Glomerular visceral epithelial cell (primary cell): ENCODE data around the gene MAGOHB.
"Not testable (repeated sequence)": the region's sequence is repeated elsewhere in the genome, so short reads cannot be mapped to it uniquely, and the experiment has no call there.

Source experiments
- DNase-seq: peaks from one replicate; pipeline ENCODE4 v3.0.0-alpha.2; 2016; ENCODE audit errors: extremely low spot score

The MAGOHB gene

DNA sequence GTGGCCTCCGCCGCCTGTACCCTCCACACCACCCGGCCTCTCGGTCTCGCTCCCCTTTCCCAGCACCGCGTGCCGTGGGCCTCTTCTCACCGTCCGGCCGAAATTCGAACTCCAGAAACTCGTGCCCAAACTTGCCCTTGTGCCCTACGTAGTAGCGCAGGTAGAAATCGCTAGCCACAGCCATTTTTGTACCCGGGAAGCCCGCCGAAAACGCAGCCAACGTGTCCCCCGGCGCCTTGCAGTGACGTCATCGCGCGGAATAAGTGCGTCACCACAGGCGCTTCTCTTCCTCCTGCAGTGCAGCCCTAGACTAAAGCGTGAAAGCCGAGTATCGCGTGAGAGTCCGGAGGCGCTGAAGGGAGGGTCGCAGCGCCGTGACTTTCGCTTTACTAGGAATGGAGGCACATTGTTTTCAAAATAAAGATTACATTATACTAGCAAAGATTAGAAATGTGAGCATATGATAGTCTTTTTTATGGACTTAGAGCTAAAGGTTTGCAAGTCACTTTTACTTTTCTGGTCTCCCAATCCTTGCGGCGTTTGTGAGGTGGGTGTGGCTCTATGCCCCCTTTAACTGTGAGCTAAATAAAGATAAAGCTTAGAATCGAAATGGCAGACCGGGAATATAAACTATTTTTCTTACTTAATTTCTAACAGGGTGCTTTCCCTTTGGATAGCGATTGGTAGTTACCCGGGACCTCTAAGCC, at the start of gene MAGOHB:
MAGOHB (minus strand) TSS at position 261 of the 707 bp plus-strand sequence; CDS start at position 184, 77 bp downstream.
- DNase-seq: peak; percentile 95

DNA sequence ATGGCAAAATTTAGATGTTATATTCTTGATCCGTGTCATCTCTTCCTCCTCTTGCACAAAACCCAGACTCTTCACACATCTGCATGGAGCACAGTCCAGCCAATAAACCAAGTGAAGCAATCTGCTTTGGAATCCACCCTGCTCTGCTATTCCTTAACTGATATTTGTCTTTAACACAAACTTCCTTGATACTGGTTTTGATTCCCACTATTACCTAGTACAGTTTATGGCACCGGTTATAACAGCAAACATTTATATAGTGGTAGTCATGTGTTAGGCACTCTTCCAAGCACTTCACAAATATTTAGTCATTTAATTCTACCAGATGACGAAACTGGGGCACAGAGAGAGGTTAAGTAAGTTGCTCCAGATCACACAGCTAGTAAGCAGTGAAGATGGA, 47.9 kb upstream of the MAGOHB start:
- no peak for DNase-seq

DNA sequence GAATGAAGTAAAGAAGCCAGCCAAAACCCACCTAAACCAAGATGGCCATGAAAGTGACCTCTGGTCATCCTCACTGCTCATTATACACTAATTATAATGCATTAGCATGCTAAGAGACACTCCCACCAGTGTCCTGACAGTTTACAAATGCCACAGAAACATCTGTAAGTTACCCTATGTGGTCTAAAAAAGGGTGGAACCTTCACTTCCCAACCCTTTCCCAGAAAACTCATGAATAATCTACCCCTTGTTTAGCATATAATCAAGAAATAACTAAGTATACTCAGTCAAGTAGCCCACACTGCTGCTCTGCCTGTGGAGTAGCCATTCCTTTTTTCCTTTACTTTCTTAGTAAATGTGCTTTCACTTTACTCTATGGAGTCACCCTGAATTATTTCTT, 40.6 kb upstream of the MAGOHB start:
- no peak for DNase-seq

DNA sequence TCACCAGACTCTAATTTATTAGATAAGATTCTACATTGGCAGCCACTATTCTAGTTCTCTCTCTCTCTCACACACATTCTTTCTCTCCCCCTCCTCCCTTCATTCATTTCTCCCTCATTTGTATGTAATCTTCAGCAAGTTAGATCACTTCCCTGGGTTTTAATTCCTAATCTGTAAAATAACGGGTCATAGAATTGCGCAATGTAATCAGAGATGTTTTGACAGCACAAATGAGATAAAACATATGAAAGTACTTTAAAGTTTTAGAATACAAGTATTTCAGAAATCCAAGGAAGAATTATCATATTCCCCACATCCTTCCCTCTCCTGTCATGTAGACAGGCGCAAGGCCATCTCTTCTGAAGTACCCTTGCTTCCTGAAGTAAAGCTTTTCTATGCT, 38.8 kb upstream of the MAGOHB start:
- DNase-seq: no peak

DNA sequence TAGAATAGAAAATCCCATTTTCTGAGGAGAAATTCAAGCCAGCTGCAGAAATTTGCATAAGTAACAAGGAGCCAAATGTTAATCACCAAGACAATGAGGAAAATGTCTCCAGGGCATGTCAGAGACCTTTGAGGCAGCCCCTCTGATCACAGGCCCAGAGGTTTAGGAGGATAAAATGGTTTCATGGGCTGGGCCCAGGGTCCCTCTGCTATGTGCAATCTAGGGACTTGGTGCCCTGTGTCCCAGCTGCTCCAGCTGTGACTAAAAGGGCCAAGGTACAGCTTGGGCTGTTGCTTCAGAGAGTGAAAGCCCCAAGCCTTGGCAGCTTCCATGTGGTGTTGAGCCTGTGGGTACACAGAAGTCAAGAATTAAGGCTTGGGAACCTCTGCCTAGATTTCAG, 33.2 kb upstream of the MAGOHB start:
- DNase-seq: not testable (repeated sequence)

DNA sequence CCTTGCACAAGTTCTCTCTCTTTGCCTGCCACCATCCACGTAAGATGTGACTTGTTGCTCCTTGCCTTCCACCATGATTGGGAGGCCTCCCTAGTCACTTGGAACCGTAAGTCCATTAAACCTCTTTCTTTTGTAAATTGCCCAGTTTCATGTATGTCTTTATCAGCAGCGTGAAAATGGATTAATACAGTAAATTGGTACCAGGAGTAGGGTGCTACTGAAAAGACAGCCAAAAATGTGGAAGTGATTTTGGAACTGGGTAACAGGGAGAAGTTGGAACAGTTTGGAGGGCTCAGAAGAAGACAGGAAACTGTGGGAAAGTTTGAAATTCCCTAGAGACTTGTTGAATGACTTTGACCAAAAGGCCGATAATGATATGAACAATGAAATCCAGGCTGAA, 32.5 kb upstream of the MAGOHB start:
- no peak for DNase-seq

DNA sequence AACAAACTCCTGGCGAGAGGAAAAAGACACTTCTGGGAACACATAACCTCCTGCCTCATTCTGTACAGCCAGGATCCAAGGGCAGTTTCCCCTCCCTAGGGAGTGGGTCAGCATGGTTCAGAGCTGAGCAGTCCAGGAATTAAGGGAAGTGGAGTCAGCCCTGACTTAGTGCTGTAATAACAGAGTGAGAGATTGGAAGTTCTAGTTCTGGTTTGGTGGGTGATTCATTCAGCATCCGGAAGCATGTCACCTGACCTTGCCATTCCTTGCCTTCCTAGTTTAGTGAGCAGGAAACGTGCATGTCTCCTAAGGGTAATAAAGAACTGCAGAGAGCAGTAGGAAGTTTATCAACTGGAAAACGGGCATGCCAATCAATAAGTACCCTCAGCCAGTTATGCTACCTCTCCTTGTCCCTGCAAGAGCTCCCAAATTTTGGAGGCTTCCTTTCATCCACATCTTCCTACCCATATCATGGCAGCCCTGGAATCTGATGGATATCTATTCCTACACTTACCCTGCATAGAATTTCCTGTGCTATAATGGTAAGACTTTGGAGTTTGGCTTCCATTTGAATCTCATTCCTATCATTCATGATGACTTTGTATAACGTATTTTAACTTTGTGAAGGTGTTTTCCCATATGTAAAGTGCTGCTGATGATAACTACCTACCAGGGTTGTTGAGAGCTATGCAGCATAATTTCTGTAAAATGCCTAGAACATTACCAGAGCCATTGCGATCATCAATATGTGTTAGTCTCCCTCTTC, 28.5 kb upstream of the MAGOHB start:
- DNase-seq: peak; percentile 33

DNA sequence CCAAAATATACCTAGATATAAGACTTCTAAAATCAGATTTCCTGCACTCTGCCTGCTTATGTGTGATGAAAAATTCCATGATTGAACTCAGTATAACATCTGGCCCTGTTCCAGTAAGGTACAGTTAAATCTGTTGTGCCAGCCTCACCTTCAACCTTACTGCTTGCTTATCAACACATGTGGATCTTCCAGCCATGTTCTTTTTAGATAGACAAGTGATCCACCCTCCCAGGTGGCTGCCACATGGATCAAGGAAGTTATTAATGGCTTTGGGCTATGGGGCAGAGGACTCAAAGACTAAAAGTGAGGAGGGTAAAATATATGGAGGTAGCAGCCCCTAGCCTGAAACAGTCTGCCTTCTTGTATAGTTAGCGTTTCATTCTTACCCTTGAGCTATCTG, 25.3 kb upstream of the MAGOHB start:
- no peak for DNase-seq

DNA sequence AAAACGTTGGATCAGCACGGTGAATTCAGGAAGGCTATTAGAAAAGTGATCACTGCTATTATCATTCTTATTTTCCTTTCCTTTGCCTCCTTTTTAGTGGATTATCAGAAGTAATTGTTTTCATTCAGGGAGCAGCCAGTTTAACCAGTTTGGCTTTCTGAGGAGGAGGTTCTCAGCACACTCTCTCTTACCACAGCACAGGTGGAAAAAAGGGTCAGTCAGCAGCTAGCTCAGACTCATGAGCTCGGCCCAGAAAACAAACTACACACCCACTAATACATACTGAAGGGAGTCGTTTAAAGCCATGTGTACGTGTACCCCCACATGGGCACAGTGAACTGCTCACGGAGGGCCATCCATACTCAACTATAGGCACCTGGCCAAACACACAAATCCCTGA, 23.2 kb upstream of the MAGOHB start:
- DNase-seq: no peak

DNA sequence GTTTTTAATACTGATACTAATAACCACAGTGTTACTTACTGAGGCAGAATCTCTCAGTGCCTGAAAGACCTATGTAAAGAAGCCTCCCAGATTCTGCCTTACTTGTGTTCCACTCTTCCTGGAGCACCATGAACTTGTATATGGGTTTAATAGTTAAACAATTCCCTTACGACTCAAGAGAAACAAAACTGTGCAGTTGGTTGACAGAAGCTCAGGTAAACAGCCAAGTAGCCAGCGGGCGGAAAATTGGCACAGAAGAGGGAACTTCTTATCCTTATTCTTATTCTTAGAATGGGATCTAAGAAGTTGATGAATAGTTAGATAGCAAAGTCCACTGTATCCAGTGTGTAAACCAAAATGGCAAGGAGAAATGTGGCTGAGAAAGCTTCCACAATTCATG, 22.7 kb upstream of the MAGOHB start:
- DNase-seq: no peak

DNA sequence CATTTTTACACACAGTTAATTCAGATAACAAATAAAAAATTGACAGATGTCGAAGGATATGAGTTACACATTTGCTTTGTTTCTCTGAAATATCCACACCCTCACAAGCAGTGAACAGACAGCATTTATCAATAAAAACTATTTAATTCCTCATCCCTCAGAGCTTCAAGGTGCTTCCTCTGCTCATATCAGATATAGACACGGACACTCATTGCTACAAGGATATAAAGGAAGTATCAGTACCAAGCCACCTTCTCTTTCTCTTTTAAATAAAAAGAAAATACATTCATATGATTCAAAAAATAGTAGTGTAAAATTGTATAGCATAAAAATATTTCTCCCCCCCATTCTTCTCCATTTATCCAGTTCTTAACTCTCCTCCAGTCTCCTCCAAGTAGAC, 21.9 kb upstream of the MAGOHB start:
- no peak for DNase-seq

DNA sequence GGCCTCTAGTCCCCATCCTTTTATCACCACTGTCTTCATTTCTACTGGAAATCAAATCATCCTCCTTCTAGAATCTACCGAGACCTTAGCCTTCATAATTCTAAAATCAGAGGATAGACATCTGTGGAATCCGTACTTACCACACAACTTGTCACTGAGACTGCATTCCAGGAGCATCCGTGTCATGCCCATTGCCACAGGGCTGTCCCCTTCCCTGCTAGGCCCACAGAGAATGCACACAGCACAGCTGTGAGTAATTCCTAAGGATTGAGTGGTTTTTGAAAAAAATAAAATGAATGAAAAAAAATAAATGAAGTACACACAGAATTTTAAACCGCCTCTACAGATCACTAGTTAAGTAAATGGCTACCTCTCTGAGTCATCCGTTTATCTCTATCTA, 21.0 kb upstream of the MAGOHB start:
- peak; percentile 85 for DNase-seq

DNA sequence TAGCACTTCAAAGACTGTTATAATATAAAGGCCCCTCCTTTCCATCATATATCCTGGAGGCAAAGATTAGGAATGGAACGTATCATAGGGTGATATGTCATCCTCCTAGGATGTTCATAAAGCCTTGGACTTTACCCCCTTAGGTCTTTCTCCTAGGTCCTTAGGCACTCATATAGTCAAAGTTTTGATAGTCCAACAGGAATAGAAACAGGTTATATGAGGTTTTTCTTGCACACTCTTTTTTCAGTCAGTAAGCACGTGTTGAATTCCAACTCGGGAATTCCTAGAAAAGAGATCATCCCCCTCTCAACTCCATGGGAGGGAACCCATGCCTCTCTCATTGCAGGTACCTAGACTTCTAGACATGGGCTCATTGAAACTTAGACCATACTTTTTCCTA, 20.1 kb upstream of the MAGOHB start:
- no peak for DNase-seq

DNA sequence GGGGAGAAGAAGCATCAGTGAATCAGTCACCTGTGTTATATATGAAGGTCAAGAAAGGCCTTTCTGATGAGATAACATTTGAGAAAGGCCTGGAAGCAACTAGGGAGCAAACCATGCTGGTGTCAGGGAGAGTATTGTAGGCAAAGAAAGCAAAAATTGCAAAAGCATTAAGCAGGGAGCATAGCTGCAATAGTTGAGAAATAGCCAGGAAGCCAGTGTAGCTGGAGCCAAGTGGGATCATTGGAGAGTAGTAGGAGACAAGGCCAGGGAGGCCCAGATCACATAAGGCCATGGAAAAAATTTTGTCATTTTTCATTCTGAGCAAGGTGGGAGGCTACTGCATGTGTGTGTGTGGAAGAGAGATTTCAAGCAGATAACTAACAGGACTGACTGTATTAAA, 18.8 kb upstream of the MAGOHB start:
- DNase-seq: no peak

DNA sequence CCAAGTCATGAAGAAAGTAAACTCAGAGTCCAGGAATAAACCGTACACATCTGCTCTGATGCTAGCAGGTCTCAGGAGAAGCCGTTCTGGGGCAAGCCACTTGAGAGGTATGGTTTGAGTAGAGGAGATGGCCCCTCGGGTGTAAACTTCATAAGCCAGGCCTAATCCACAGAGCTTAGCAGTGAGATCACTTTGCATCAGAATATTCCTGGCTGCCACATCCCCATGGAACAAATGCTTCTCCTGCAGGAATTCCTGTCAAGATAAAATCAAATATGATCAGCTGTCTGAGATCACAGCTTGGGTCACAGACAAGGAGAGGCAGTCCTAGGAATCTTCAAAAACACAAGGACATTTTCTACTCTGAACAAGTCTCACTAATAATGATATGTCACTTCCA, 11.2 kb upstream of the MAGOHB start:
- DNase-seq: no peak

DNA sequence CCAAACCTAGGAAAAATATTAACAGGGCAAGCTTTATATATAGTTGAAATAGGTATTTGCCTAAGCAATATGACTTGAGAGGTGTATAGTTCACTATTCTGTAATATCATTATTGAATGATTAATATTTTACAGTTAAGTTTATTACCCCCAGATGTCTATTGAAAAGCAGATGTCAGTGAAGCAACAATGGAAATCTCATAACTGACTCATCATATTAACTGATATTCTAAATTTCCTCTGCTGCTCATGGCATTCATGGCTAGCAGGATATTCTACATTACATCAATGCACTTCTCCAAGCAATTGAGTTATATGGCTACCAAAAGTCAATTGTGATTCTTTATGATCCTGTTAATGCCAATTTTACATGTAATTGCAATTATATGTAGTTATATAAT, 9.7 kb upstream of the MAGOHB start:
- no peak for DNase-seq

DNA sequence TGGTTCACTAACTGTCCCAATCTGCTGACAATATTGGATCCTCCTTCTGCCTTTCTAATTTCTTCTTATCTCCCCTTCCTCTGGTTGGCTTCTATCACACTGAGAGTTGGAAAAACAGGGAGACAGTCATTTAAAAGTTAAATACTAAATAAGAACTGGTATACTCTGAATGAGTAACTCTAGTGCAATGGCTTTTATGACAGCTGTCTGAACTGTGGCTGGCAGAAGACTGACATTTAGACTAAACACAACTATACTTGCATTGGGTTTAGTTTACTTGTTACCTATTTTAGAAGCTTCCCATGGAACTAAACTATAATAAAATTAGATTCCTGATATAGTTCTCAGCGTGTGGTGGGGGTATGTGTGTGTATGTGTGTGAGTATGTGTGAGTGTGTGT, 7.9 kb upstream of the MAGOHB start:
- DNase-seq: no peak

DNA sequence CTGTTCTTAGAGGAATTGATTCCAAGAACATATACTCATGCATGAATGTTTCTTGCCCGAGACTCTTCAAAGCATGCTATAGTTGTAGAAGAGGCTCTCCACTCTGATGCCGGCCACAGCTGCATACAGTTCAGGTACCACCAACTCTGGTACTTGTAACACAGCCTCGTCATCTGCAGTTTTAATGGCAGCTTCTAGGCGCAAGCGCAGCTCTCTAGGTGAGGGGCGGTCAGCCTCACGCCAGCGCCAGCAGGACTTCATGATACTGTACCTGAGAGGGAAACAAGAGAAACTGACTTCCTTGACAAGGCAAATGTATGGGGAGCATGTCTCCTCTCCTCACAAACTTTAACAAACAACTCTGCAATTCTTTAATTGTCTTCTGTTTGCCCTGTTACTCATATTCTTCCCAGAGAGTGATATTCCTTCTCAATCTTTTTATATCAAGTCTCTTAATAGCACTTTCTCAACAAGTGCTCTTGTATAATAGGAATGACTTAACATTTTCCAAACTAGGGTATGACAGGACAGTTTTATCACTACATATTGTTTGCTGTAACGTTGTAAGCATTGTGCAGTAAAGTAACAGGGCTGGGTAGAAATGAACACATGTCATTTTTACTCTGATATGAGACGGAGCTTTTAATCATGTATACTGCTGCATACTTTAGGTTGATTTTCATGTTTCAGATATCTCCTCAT, 6.8 kb upstream of the MAGOHB start:
- no peak for DNase-seq

DNA sequence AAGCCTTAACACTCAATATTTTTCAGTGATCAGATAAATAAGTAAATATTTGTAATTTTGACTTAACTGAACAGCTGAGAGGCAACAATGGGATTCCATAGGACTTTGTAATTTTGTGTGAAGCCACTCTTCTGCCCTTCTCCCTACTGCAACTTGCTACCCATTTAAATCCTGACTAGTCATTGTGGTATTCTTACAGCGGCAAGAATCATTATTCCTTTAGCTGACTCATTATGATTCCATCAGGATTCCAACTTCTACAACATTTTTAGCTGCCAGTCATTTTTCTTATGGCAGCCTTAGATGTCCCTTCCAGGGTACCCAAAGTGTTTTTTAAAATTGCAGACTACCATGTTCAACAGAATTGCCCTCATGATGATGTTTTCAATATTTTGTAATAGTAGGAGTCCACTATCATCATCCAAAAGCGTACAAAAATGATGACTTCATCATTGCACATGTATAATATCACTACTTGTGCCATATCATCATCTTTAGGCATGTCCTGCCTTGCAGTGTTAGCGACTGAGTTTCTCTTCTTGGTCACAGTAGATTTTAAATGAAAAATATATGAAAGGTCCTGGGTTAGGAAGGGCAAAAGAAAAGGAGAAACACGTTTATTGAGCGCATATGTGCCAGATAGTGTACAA, 5.1 kb upstream of the MAGOHB start:
- peak; percentile 45 for DNase-seq

DNA sequence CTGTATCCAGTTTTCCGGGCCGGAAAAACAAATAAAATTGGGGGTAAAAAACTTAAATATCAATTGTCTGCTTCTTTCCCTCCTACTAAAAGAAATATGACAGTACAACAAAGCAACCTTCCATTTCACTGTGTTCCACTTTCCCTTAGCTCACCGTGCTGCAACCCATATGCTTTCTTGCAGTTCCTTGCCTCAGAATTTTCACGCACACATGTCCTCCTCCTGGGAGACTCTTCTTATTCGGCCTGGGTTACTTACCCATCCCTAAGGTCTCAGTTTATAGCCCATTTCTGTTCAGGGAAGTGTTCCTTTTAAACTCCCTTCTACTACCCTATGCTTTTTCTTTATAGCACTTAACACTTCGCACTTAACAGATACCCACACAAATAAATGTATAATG, 4.5 kb upstream of the MAGOHB start:
- DNase-seq: no peak

DNA sequence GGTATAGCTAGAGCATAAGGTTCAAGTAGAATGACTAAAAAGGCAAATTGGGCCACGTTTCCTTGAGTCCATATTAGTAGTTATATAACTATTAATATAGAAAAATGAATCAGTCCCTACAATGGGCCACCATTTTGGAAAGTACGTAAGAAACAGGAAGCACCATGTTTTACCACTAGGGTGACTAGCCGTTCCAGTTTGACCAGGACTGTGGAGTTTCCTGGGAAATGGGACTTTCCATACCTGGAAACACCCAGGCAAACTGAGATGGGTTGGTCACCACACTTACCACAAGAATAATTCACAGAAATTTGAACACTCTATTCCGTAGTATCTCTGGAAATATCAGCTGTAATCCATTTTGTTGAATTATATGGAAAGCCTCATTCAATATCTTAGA, 2.1 kb upstream of the MAGOHB start:
- peak; percentile 11 for DNase-seq

DNA sequence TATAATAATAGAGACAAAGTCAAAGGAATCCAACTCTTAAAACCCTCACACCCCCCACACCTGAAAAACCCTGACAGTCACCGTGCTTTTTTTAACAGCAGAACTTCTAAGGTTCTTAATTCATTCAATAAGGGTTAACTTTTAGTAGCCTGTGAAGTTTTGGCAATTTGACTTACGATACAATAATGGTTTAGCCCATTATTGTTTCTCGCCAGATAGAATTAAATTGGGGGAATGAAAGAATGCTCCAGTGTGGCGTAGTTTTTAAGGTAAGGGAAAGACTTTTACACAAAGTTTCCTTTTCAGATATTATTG, 604 bp upstream of the MAGOHB start:
- DNase-seq: no peak

DNA sequence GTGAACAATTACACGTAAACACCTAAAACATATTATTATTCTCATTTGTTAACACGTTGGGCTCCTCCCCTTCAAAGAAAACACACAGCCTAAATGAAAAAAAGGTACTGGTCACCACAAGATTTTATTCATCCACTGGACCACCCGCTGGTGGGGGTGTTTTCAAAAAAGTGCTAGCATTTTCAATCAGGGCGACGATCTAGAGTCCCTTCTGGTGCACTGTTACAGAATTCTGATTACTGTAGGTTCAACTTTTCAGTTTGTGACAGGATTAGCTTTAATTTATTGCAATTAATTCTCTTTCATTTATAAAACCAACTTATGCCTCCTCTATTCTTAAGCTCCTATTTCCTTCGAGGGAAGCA, 443 bp downstream of the MAGOHB start:
- no peak for DNase-seq
